GM23338 (cell line): ENCODE data around the gene KCNH5. TPM values are rescaled to one million over a fixed set of nuclear protein-coding genes. Genes with fewer than 3 reads are reported as not detected.

Experiments
- ATAC-seq: fragments of 200-7000 bp; cut with Tn5 transposase; 3 replicates; pipeline ENCODE4 v1.9.1; 2020
- DNase-seq: peaks from one replicate; pipeline ENCODE4 v3.0.0-alpha.2; 2015; ENCODE audit warnings: low spot score
- H2AFZ ChIP-seq: fragments of 200-600 bp; sonication (generic); 2 replicates; pipeline ENCODE4 v1.8.0; 2016; ENCODE audit warnings: antibody characterized with exemption, mild to moderate bottlenecking, moderate library complexity
- H3F3A ChIP-seq: fragments of 200-600 bp; sonication (generic); replicated peaks from 2 replicates; pipeline ENCODE4 v1.8.0; 2017; ENCODE audit warnings: antibody characterized with exemption, mixed run types, low read depth
- H3K27ac ChIP-seq: fragments of 200-600 bp; sonication (generic); 2 replicates; pipeline ENCODE4 v1.6.1; 2016; ENCODE audit warnings: low read depth
- H3K27me3 ChIP-seq: fragments of 200-600 bp; sonication (generic); 2 replicates; pipeline ENCODE4 v1.8.0; 2016; ENCODE audit warnings: mild to moderate bottlenecking, mixed run types, moderate library complexity; ENCODE audit not compliant: insufficient read depth
- H3K36me3 ChIP-seq: fragments of 200-600 bp; sonication (generic); 2 replicates; pipeline ENCODE4 v1.8.0; 2016; ENCODE audit warnings: mild to moderate bottlenecking; ENCODE audit not compliant: insufficient read depth
- H3K4me1 ChIP-seq: fragments of 200-600 bp; sonication (generic); 2 replicates; pipeline ENCODE4 v1.8.0; 2016; ENCODE audit warnings: mild to moderate bottlenecking, moderate library complexity; ENCODE audit not compliant: insufficient read depth
- H3K4me2 ChIP-seq: fragments of 200-600 bp; sonication (generic); 2 replicates; pipeline ENCODE4 v1.7.1; 2017; ENCODE audit warnings: mixed run types
- H3K4me3 ChIP-seq: fragments of 200-600 bp; sonication (generic); 2 replicates; pipeline ENCODE4 v1.6.1; 2016; ENCODE audit warnings: mixed run types
- H3K79me2 ChIP-seq: fragments of 200-600 bp; sonication (generic); replicated peaks from 2 replicates; pipeline ENCODE4 v1.8.0; 2017; ENCODE audit warnings: mild to moderate bottlenecking; ENCODE audit not compliant: insufficient read depth
- H3K9me2 ChIP-seq: fragments of 200-600 bp; sonication (generic); 2 replicates; pipeline ENCODE4 v1.8.0; 2017; ENCODE audit not compliant: insufficient read depth
- H4K20me1 ChIP-seq: fragments of 200-600 bp; sonication (generic); replicated peaks from 2 replicates; pipeline ENCODE4 v1.8.0; 2017; ENCODE audit warnings: mild to moderate bottlenecking; ENCODE audit not compliant: insufficient read depth
- H3K27ac Mint-ChIP-seq: 2 replicates; pipeline ENCODE4 v1.8.0; 2020; ENCODE audit warnings: inconsistent platforms, mild to moderate bottlenecking, moderate library complexity, mixed read lengths
- H3K27me3 Mint-ChIP-seq: 3 replicates; pipeline ENCODE4 v1.8.0; 2022; ENCODE audit warnings: low read depth, mild to moderate bottlenecking, moderate library complexity, mixed read lengths, inconsistent platforms; ENCODE audit not compliant: insufficient read depth, poor library complexity
- H3K36me3 Mint-ChIP-seq: 3 replicates; pipeline ENCODE4 v1.8.0; 2021; ENCODE audit warnings: low read depth, mild to moderate bottlenecking, inconsistent platforms, moderate library complexity, mixed read lengths
- H3K4me1 Mint-ChIP-seq: 3 replicates; pipeline ENCODE4 v1.8.0; 2020; ENCODE audit warnings: mild to moderate bottlenecking, inconsistent platforms, mixed read lengths
- H3K4me3 Mint-ChIP-seq: 3 replicates; pipeline ENCODE4 v1.8.0; 2021; ENCODE audit warnings: moderate library complexity, mild to moderate bottlenecking, inconsistent platforms, mixed read lengths
- H3K9me3 Mint-ChIP-seq: 3 replicates; pipeline ENCODE4 v1.8.0; 2020; ENCODE audit warnings: moderate library complexity, mild to moderate bottlenecking, inconsistent platforms, mixed read lengths
- CREB1 ChIP-seq: fragments of 250-450 bp; sonication (Bioruptor Pico); IDR thresholded peaks from 2 replicates; pipeline ENCODE4 v1.5.0; 2020; ENCODE audit warnings: low read depth, mild to moderate bottlenecking, moderate library complexity
- ETS1 ChIP-seq: IDR thresholded peaks from 2 replicates; pipeline ENCODE4 v1.6.1; 2016; ENCODE audit warnings: antibody characterized with exemption
- EZH2 ChIP-seq: fragments of 200-600 bp; sonication (generic); IDR thresholded peaks from one replicate; pipeline ENCODE4 v1.8.0; 2017; ENCODE audit warnings: antibody characterized with exemption, mild to moderate bottlenecking, low read depth; ENCODE audit not compliant: unreplicated experiment
- EZH2phosphoT487 ChIP-seq: fragments of 200-600 bp; sonication (generic); IDR thresholded peaks from one replicate; pipeline ENCODE4 v1.8.1; 2018; ENCODE audit warnings: antibody characterized with exemption; ENCODE audit not compliant: unreplicated experiment
- JUNB ChIP-seq: IDR thresholded peaks from one replicate; pipeline ENCODE4 v1.6.1; 2016; ENCODE audit warnings: antibody characterized with exemption; ENCODE audit not compliant: unreplicated experiment
- ZNF114 ChIP-seq: fragments of 250-450 bp; sonication (Bioruptor Pico); IDR thresholded peaks from 2 replicates; pipeline ENCODE4 v1.5.0; 2020; ENCODE audit warnings: mild to moderate bottlenecking, moderate library complexity
- ZNF331 ChIP-seq: fragments of 250-450 bp; sonication (Bioruptor Pico); IDR thresholded peaks from 2 replicates; pipeline ENCODE4 v1.5.0; 2020; ENCODE audit warnings: low read depth, mild to moderate bottlenecking, moderate library complexity
- polyA plus RNA-seq: library from polyadenylated mRNA; unstranded; fragments of >200 nt; fragmentation: Nextera tagmentation; extraction: Ambion mirVana; gene quantifications from 2 replicates; pipeline ENCODE4 v1.2.1, GENCODE V29; 2016
- total RNA-seq: library from RNA; depleted of rRNA; stranded (reverse); fragments of >200 nt; shearing (Covaris generic); gene quantifications from 2 replicates; pipeline ENCODE4 v1.2.3, GENCODE V29; 2014
- TF ChIP-seq, protein P1 (sequence below): IDR thresholded peaks from one replicate; pipeline ENCODE4 v1.6.1; 2018; ENCODE audit warnings: antibody characterized with exemption; ENCODE audit not compliant: unreplicated experiment
- TF ChIP-seq, protein P2 (sequence below), 2 experiments: fragments of 200-600 bp in 1 of 2; sonication (generic) in 1 of 2; conservative IDR thresholded peaks; 2 replicates each; pipeline versions ENCODE4 v1.5.1 to v1.6.1; 2016 to 2017; ENCODE audit warnings: antibody characterized with exemption in 2 of 2, low read depth in 2 of 2, mild to moderate bottlenecking in 2 of 2, moderate library complexity in 1 of 2

The KCNH5 gene
- total and polyA plus RNA-seq, 2 experiments from 2014 or later = 0.71 to 0.83 TPM

- TF ChIP-seq ZNF114 (CRISPR knock-in tag) = no peak
- TF ChIP-seq ETS1 = no peak
- TF ChIP-seq JUNB = no peak
- no peak for TF ChIP-seq CREB1 (CRISPR knock-in tag)
Measured at GRCh38 chr14:62946221-62946620, 99.0 kb downstream of the KCNH5 start (continued).

- TF ChIP-seq CREB1 (CRISPR knock-in tag) = no peak
- no peak for TF ChIP-seq JUNB
- no peak for TF ChIP-seq ZNF331
- no peak for TF ChIP-seq EZH2
- H3K36me3 ChIP-seq = no peaks in the 10 kb centered on the region
- H3K79me2 ChIP-seq = no peaks in the 10 kb centered on the region
- no peaks in the 10 kb centered on the region for H3K9me3 Mint-ChIP-seq
- H4K20me1 ChIP-seq = no peaks in the 10 kb centered on the region
- no peaks in the 10 kb centered on the region for H3K36me3 Mint-ChIP-seq
- no peak for ATAC-seq
- no peaks in the 10 kb centered on the region for H3K27me3 Mint-ChIP-seq
- H3K4me1 Mint-ChIP-seq = no peaks in the 10 kb centered on the region
- no peaks in the 10 kb centered on the region for H3K27me3 ChIP-seq
- DNase-seq = no peak
- no peaks in the 10 kb centered on the region for H3F3A ChIP-seq
- no peak overlapping the region for H3K4me3 Mint-ChIP-seq
- no peak overlapping the region for H3K27ac Mint-ChIP-seq
- H3K27ac ChIP-seq = no peak overlapping the region
- no peak overlapping the region for H3K4me3 ChIP-seq
- 0 out of 2 replicates have a peak, but pooled peaks cover 4% of the 10 kb centered on the region for H3K4me1 ChIP-seq
- no peak overlapping the region for H3K4me2 ChIP-seq
- H3K9me2 ChIP-seq = peaks cover 11% of the 10 kb centered on the region
- H2AFZ ChIP-seq = no peak overlapping the region
Measured at GRCh38 chr14:62943202-62943601, 102.1 kb downstream of the KCNH5 start.

DNA sequence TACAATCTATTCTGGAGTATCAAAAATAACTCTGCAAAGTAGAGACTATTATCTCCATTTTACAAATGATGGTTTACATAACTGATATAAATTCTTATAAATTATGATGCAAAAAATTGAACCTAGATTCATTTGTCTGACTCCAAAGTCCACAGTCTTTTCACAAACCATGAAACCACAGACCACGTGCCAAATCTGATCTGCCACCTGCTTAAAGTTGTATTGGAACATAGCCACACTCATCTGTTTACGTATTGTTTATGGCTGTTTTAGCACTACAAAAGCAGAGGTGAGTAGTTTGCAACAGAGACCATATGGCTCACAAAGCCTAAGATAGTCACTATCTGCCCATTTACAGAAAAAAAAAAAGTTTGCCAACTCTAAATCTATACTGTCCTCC lies 105.3 kb downstream of the KCNH5 start:
- H3K9me2 ChIP-seq = peaks cover 11% of the 10 kb centered on the region
- H3K9me3 Mint-ChIP-seq = no peaks in the 10 kb centered on the region
- no peak overlapping the region for H3K4me3 ChIP-seq
- H3K4me3 Mint-ChIP-seq = no peak overlapping the region
- no peaks in the 10 kb centered on the region; the same call in 2 of the 3 replicates for H3K4me1 Mint-ChIP-seq
- no peak for DNase-seq
- H3K27ac Mint-ChIP-seq = no peak overlapping the region
- H3K4me1 ChIP-seq = peaks cover 8% of the 10 kb centered on the region
- H3K36me3 Mint-ChIP-seq = no peaks in the 10 kb centered on the region
- H3K36me3 ChIP-seq = no peaks in the 10 kb centered on the region
- H3K27me3 ChIP-seq = no peaks in the 10 kb centered on the region
- no peak for ATAC-seq
- no peaks in the 10 kb centered on the region for H3K27me3 Mint-ChIP-seq
- no peak overlapping the region for H3K4me2 ChIP-seq
- no peak overlapping the region for H2AFZ ChIP-seq
- TF ChIP-seq ZNF114 (CRISPR knock-in tag) = no peak
- TF ChIP-seq, protein P1, sequence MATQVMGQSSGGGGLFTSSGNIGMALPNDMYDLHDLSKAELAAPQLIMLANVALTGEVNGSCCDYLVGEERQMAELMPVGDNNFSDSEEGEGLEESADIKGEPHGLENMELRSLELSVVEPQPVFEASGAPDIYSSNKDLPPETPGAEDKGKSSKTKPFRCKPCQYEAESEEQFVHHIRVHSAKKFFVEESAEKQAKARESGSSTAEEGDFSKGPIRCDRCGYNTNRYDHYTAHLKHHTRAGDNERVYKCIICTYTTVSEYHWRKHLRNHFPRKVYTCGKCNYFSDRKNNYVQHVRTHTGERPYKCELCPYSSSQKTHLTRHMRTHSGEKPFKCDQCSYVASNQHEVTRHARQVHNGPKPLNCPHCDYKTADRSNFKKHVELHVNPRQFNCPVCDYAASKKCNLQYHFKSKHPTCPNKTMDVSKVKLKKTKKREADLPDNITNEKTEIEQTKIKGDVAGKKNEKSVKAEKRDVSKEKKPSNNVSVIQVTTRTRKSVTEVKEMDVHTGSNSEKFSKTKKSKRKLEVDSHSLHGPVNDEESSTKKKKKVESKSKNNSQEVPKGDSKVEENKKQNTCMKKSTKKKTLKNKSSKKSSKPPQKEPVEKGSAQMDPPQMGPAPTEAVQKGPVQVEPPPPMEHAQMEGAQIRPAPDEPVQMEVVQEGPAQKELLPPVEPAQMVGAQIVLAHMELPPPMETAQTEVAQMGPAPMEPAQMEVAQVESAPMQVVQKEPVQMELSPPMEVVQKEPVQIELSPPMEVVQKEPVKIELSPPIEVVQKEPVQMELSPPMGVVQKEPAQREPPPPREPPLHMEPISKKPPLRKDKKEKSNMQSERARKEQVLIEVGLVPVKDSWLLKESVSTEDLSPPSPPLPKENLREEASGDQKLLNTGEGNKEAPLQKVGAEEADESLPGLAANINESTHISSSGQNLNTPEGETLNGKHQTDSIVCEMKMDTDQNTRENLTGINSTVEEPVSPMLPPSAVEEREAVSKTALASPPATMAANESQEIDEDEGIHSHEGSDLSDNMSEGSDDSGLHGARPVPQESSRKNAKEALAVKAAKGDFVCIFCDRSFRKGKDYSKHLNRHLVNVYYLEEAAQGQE = no peak
- TF ChIP-seq JUNB = no peak
- TF ChIP-seq, protein P2, sequence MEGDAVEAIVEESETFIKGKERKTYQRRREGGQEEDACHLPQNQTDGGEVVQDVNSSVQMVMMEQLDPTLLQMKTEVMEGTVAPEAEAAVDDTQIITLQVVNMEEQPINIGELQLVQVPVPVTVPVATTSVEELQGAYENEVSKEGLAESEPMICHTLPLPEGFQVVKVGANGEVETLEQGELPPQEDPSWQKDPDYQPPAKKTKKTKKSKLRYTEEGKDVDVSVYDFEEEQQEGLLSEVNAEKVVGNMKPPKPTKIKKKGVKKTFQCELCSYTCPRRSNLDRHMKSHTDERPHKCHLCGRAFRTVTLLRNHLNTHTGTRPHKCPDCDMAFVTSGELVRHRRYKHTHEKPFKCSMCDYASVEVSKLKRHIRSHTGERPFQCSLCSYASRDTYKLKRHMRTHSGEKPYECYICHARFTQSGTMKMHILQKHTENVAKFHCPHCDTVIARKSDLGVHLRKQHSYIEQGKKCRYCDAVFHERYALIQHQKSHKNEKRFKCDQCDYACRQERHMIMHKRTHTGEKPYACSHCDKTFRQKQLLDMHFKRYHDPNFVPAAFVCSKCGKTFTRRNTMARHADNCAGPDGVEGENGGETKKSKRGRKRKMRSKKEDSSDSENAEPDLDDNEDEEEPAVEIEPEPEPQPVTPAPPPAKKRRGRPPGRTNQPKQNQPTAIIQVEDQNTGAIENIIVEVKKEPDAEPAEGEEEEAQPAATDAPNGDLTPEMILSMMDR (conservative IDR thresholded peaks at IDR 0.05; ENCODE audit: low read depth in 2 of 2) = no peak
- TF ChIP-seq EZH2phosphoT487 = no peak
- H4K20me1 ChIP-seq = no peaks in the 10 kb centered on the region
- no peak overlapping the region for H3K27ac ChIP-seq
- H3F3A ChIP-seq = no peaks in the 10 kb centered on the region
- no peaks in the 10 kb centered on the region for H3K79me2 ChIP-seq
